Calu3 (cell line): ENCODE measurements around the gene MAGIX. TPM values are rescaled to one million over a fixed set of nuclear protein-coding genes. Genes with fewer than 3 reads are reported as not detected.
"Not testable (repeated sequence)": the region's sequence is repeated elsewhere in the genome, so short reads cannot be mapped to it uniquely, and the experiment has no call there.

ENCODE experiments used
- BruUV-seq: library from RNA; stranded (reverse); fragments of 400-500 nt; replicated peaks from 2 replicates; lab custom pipeline; 2021; lab: Mats Ljungman, UMichigan
- CTCF ChIA-PET: fragments of 300-600 bp; sonication (Branson Sonifier 250); formaldehyde crosslinking; loops from one replicate; lab custom pipeline; 2022; ENCODE audit warnings: antibody characterized with exemption; lab: Charles Lee
- DNase-seq: peaks from one replicate; pipeline ENCODE4 v3.0.0; 2022
- H3K27ac Mint-ChIP-seq: one replicate; pipeline ENCODE4 v1.8.0; 2022; ENCODE audit warnings: mixed read lengths; ENCODE audit not compliant: unreplicated experiment
- H3K27me3 Mint-ChIP-seq: one replicate; pipeline ENCODE4 v1.8.0; 2022; ENCODE audit warnings: mixed read lengths; ENCODE audit not compliant: unreplicated experiment
- H3K36me3 Mint-ChIP-seq: one replicate; pipeline ENCODE4 v1.8.0; 2022; ENCODE audit warnings: mild to moderate bottlenecking, moderate library complexity, mixed read lengths; ENCODE audit not compliant: insufficient read depth, unreplicated experiment
- H3K4me1 Mint-ChIP-seq: one replicate; pipeline ENCODE4 v1.8.0; 2022; ENCODE audit warnings: mild to moderate bottlenecking, low read depth, mixed read lengths; ENCODE audit not compliant: unreplicated experiment
- H3K4me3 Mint-ChIP-seq: one replicate; pipeline ENCODE4 v1.8.0; 2022; ENCODE audit warnings: mild to moderate bottlenecking, low read depth, moderate library complexity, mixed read lengths; ENCODE audit not compliant: unreplicated experiment
- H3K9me3 Mint-ChIP-seq: one replicate; pipeline ENCODE4 v1.8.0; 2022; ENCODE audit warnings: low read depth, mixed read lengths; ENCODE audit not compliant: unreplicated experiment
- intact Hi-C: fragments of 100-400 bp; cut with micrococcal nuclease; formaldehyde crosslinking; loops from one replicate; pipeline ENCODE4 v1.10.0; 2022; ENCODE audit not compliant: unreplicated experiment
- total RNA-seq: library from RNA; stranded (reverse); gene quantifications from 2 replicates; pipeline ENCODE4 v1.2.3, GENCODE V29; 2022
- TF ChIP-seq, protein P1 (sequence below): fragments of 200-600 bp; IDR thresholded peaks from one replicate; pipeline ENCODE4 v1.8.0; 2022; ENCODE audit warnings: antibody characterized with exemption; ENCODE audit not compliant: unreplicated experiment

The MAGIX gene
- total RNA-seq, 1 experiment from 2014 or later, result 13.9 TPM

DNA sequence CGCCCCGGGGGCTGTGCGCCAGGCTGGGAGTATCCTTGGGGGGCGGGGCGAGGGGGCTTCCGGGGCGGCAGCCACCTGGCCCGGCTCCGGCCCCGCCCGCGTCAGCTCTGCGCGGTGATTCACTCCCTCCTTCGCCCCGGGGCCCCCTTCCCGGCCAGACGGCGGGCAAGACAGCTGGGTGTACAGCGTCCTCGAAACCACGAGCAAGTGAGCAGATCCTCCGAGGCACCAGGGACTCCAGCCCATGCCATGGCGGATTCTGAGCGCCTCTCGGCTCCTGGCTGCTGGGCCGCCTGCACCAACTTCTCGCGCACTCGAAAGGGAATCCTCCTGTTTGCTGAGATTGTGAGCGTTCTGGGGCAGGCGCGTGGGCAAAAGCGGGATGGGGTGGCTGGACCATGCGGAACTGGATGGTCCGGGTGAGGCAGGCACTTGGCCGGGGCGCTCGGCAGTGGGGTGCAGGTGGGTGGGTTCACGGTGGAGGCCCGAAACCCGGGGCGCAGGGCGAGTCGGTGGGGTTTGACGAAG, 9.3 kb downstream of the MAGIX start, which contains the start of gene PLP2:
PLP2 (plus strand) TSS at position 147 of the 528 bp plus-strand sequence; CDS start at position 250, 103 bp downstream.
- Mint-ChIP-seq H3K27me3 (no peaks in the 10 kb centered on the region), H3K9me3 (no peaks in the 10 kb centered on the region), H3K4me3 (peak within 1 kb of the TSS; percentile 88), H3K27ac (peak within 1 kb of the TSS; percentile 85), H3K36me3 (peaks cover 63% of the 10 kb centered on the region), H3K4me1 (peaks cover 34% of the 10 kb centered on the region)
- peak; percentile 82 for DNase-seq
- no TSS peak for BruUV-seq
- intact Hi-C loops, result no loop called here
- CTCF ChIA-PET, result no interaction called here
- TF ChIP-seq, protein P1, sequence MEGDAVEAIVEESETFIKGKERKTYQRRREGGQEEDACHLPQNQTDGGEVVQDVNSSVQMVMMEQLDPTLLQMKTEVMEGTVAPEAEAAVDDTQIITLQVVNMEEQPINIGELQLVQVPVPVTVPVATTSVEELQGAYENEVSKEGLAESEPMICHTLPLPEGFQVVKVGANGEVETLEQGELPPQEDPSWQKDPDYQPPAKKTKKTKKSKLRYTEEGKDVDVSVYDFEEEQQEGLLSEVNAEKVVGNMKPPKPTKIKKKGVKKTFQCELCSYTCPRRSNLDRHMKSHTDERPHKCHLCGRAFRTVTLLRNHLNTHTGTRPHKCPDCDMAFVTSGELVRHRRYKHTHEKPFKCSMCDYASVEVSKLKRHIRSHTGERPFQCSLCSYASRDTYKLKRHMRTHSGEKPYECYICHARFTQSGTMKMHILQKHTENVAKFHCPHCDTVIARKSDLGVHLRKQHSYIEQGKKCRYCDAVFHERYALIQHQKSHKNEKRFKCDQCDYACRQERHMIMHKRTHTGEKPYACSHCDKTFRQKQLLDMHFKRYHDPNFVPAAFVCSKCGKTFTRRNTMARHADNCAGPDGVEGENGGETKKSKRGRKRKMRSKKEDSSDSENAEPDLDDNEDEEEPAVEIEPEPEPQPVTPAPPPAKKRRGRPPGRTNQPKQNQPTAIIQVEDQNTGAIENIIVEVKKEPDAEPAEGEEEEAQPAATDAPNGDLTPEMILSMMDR, result no peak

DNA sequence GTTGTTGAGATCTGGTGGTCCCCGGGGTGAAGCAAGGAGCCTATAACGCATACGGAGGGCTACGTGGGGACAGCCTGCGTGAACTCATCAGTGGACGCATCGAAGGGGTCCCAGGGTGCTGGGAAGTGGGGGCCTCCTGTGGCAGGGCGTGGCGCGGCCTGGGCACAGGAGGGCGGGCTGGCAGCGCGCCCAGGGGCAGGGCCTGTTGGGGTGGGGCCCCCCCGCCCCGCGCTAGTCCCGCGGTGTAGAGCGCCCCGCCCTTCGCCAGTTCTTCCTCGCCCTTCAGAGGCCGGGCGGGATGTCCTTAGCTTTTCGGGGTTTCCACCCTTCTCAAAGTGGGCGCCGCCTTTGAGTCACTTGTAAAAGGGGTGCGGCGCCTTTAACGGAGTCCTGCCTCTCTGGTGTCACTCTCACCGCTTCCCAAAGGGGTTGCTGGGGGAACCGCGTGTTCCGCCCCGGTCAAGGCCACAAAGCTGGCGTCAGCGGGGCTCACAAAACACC, 9.8 kb downstream of the MAGIX start:
- CTCF ChIA-PET, result no interaction called here
- TF ChIP-seq, protein P1, result no peak
- Mint-ChIP-seq H3K4me3 (peak overlapping the region; percentile 88), H3K36me3 (peaks cover 63% of the 10 kb centered on the region), H3K27me3 (no peaks in the 10 kb centered on the region), H3K9me3 (no peaks in the 10 kb centered on the region), H3K27ac (peak overlapping the region; percentile 85), H3K4me1 (peaks cover 34% of the 10 kb centered on the region)
- DNase-seq, result peak; percentile 78
- no TSS peak for BruUV-seq
- intact Hi-C loops, result no loop called here

DNA sequence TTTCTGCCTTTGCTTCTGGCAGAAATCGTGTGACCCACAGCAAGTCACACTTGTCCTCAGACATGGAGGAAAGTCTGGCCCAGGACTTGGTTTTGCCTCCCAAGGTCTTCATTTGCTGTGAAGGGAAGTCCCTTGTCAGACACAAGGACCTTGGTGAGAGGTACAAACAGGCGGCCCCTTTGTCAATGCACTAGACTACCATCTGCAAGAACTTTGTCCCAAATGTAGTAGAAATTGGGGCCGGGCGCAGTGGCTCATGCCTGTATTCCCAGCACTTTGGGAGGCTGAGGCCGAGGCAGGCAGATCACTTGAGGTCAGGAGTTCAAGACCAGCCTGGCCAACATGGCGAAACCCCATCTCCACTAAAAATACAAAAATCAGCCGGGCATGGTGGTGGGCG, 11.0 kb downstream of the MAGIX start:
- BruUV-seq, DNase-seq, H3K27me3 Mint-ChIP-seq, CTCF ChIA-PET, intact Hi-C loops, H3K9me3 Mint-ChIP-seq: not testable (repeated sequence)
- Mint-ChIP-seq H3K4me1 (peaks cover 33% of the 10 kb centered on the region), H3K4me3 (peak overlapping the region; percentile 88), H3K36me3 (peaks cover 66% of the 10 kb centered on the region), H3K27ac (peak overlapping the region; percentile 85)

DNA sequence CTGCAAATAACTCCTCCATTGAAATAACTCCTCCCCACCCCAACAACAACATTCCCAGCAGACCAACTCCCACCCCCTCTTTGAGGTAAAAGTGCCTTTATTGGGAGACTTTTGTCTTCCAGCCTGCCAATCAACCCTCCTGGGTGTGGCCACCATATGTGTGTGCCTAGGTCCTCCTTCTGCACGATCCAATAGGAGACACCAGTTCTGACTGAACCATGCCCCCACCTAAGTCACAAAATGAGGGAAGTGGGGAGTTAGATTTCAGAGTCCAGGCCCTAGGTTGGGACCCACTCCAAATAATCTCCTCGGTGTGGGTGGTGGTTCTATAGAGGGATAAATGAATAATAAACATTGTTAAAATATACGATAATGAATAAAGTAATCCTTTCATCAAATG, 12.2 kb downstream of the MAGIX start:
- Mint-ChIP-seq H3K27ac (no peak overlapping the region), H3K9me3 (no peaks in the 10 kb centered on the region), H3K4me1 (peaks cover 33% of the 10 kb centered on the region), H3K27me3 (no peaks in the 10 kb centered on the region), H3K36me3 (peaks cover 72% of the 10 kb centered on the region), H3K4me3 (no peak overlapping the region)
- TF ChIP-seq, protein P1, result no peak
- CTCF ChIA-PET, result no interaction called here
- DNase-seq, result no peak
- BruUV-seq, result no TSS peak
- intact Hi-C loops, result no loop called here
